Measurements from ENCODE around the gene XXYLT1.

DNA sequence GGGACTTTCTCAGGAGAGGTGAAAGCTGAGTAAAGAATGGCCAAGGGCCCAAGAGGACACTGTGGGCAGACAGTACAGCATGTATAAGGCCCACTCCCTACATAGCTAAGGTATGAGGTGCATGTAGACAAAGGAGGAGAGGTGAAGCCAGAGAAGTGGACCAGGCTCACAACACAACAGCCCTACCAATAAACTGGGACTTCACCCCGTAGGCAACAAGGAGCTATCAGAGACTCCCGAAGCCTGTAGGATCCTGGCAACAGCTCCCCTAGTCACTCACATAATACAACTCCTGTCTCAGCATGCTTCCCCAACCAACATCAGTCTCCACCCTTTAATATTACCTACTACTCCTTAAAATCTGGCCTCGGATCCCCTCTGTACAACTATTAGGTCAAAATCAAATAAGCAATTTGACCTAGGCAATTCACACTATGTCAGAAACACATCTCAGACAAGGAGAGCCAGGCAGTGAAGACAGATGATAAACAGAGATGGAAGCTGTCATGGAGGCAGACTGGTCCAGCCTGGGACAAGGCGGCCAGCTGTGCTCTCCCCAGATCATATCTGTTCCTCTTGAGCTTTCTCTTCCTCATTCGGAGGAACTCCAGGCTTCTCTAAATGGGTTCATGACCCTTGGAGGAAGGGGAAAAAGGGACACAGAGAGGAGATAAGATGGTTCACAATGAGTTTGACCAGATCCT is 1.4 kb downstream of the XXYLT1 start:
- TF ChIP-seq, protein P1, sequence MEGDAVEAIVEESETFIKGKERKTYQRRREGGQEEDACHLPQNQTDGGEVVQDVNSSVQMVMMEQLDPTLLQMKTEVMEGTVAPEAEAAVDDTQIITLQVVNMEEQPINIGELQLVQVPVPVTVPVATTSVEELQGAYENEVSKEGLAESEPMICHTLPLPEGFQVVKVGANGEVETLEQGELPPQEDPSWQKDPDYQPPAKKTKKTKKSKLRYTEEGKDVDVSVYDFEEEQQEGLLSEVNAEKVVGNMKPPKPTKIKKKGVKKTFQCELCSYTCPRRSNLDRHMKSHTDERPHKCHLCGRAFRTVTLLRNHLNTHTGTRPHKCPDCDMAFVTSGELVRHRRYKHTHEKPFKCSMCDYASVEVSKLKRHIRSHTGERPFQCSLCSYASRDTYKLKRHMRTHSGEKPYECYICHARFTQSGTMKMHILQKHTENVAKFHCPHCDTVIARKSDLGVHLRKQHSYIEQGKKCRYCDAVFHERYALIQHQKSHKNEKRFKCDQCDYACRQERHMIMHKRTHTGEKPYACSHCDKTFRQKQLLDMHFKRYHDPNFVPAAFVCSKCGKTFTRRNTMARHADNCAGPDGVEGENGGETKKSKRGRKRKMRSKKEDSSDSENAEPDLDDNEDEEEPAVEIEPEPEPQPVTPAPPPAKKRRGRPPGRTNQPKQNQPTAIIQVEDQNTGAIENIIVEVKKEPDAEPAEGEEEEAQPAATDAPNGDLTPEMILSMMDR (IDR thresholded peaks at IDR 0.05) = no peak
- no peak for TF ChIP-seq EP300 (IDR thresholded peaks at IDR 0.05)

Data from tibial nerve (tissue), 4 donors.